Mucosa of descending colon (tissue), 3 donors: ENCODE measurements around the gene ALOX12B. TPM values are rescaled to one million over a fixed set of nuclear protein-coding genes. Genes with fewer than 3 reads are reported as not detected.

Experiments
- ATAC-seq: fragments of 200-7000 bp; cut with Tn5 transposase; one replicate; pipeline ENCODE4 v1.9.1; 2020; ENCODE audit warnings: mild to moderate bottlenecking, moderate library complexity
- DNase-seq, 3 donors: peaks; one replicate each; pipeline ENCODE4 v3.0.0-alpha.2; 2020
- H3K36me3 ChIP-seq: fragments of 200-600 bp; one replicate; pipeline ENCODE4 v1.8.0; 2021; ENCODE audit warnings: low read depth, mild to moderate bottlenecking
- H3K4me1 ChIP-seq: fragments of 200-600 bp; one replicate; pipeline ENCODE4 v1.8.0; 2021; ENCODE audit warnings: low read depth, mild to moderate bottlenecking
- H3K4me3 ChIP-seq: fragments of 200-600 bp; one replicate; pipeline ENCODE4 v1.8.0; 2021; ENCODE audit warnings: mild to moderate bottlenecking
- H3K9me3 ChIP-seq: fragments of 200-600 bp; one replicate; pipeline ENCODE4 v1.8.0; 2021; ENCODE audit warnings: mild to moderate bottlenecking
- intact Hi-C, 2 donors: fragments of 100-400 bp; cut with DNase I in 1 of 2; cut with micrococcal nuclease in 1 of 2; formaldehyde crosslinking; loops; one replicate each; pipeline versions ENCODE4 v1.11.0 to v1.11.1; 2022; cut with DNase I, micrococcal nuclease
- total RNA-seq, 3 donors: library from RNA; stranded (reverse); fragmentation: NEBNext Ultra II Directional in 2 of 3; extraction: Animal tissue kit (Norgen Biotek cat#: 25700) in 2 of 3; gene quantifications; one replicate each; pipeline versions ENCODE4 v1.2.1 to v1.2.4, GENCODE V29; 2021 to 2023
- TF ChIP-seq, protein P1 (sequence below): fragments of 200-600 bp; IDR thresholded peaks from one replicate; pipeline ENCODE4 v1.8.0; 2022; ENCODE audit warnings: antibody characterized with exemption, mild to moderate bottlenecking
- donor health status: DM: no; HTN: no; CAD: no; lungs with moderate emphysema.
- donor health status: DM: no; HTN: no; CAD: no.
- donor health status: DM: no; HTN: yes; CAD: no.

ALOX12B gene
- total RNA-seq, 3 donors from 2014 or later: 0.25 to 0.65 (median 0.49) TPM

DNA sequence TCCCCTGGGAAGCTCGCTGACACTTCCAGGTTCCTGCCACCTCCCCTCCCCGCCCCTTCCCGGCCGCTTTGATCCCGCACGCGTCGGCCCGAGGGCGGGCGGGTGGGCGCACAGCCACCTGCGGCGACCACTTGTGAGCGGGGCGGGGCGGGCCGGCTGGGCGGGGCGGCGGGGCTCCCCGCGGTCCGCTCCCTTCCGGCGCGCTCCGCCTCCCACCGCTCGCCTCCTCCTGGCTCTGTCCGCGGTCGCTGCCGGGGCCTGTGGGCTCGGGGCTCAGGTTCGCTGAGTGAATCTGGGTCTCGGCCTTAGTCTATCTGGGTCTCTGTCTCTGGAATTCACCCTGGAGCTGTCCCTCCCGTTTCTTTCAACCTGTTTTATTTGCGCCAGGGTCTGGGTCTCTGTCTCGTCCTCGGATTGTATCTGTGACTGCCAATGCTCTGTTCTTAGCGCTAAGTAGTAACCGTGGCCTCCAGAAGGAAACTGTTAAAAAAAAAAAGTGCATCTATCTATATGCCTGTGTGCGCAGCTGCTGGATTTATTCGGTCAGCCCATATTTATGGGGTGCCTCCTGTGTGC lies 39.1 kb upstream of the ALOX12B start:
- intact Hi-C loops: no loop called here
- TF ChIP-seq, protein P1, sequence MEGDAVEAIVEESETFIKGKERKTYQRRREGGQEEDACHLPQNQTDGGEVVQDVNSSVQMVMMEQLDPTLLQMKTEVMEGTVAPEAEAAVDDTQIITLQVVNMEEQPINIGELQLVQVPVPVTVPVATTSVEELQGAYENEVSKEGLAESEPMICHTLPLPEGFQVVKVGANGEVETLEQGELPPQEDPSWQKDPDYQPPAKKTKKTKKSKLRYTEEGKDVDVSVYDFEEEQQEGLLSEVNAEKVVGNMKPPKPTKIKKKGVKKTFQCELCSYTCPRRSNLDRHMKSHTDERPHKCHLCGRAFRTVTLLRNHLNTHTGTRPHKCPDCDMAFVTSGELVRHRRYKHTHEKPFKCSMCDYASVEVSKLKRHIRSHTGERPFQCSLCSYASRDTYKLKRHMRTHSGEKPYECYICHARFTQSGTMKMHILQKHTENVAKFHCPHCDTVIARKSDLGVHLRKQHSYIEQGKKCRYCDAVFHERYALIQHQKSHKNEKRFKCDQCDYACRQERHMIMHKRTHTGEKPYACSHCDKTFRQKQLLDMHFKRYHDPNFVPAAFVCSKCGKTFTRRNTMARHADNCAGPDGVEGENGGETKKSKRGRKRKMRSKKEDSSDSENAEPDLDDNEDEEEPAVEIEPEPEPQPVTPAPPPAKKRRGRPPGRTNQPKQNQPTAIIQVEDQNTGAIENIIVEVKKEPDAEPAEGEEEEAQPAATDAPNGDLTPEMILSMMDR: no peak
- ATAC-seq: peak; percentile 54
- no peaks in the 10 kb centered on the region for H3K36me3 ChIP-seq
- H3K4me1 ChIP-seq: peaks cover 49% of the 10 kb centered on the region
- DNase-seq: peak; percentile 59 to 71 (median 64)
- peak overlapping the region; percentile 7 for H3K4me3 ChIP-seq
- no peaks in the 10 kb centered on the region for H3K9me3 ChIP-seq

DNA sequence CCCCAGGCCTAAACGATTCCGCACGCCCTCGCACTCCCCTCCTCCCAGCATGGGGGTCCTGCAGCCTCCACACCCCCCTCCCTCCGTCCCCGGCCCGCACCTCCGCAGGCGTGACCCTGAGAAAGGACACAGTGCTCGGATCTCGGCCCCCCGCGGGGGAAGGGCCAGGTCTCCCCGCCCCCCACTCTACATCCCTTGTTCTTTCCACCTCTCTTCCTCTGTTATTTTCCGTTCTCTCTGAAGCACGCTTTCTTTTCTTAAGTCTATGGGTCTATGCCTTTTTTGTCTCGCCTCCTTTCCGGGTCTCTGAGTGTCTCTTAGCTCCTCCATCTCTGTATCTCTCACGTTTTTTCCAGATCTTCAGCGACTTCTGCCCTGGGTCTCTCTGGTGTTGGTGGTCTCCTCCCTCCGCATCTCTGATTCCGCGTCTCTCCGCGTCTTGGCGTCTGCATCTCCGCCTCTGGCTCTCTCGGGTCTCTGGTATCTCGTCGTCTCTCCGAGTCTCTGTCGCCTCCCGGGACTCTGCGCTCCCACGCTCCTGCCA lies 38.5 kb upstream of the ALOX12B start:
- Histone ChIP-seq H3K4me1 (peaks cover 54% of the 10 kb centered on the region), H3K9me3 (no peaks in the 10 kb centered on the region), H3K4me3 (peak overlapping the region; percentile 7), H3K36me3 (no peaks in the 10 kb centered on the region)
- TF ChIP-seq, protein P1: no peak
- peak; percentile 42 to 68 (median 63) for DNase-seq
- intact Hi-C loops: no loop called here
- no peak for ATAC-seq

DNA sequence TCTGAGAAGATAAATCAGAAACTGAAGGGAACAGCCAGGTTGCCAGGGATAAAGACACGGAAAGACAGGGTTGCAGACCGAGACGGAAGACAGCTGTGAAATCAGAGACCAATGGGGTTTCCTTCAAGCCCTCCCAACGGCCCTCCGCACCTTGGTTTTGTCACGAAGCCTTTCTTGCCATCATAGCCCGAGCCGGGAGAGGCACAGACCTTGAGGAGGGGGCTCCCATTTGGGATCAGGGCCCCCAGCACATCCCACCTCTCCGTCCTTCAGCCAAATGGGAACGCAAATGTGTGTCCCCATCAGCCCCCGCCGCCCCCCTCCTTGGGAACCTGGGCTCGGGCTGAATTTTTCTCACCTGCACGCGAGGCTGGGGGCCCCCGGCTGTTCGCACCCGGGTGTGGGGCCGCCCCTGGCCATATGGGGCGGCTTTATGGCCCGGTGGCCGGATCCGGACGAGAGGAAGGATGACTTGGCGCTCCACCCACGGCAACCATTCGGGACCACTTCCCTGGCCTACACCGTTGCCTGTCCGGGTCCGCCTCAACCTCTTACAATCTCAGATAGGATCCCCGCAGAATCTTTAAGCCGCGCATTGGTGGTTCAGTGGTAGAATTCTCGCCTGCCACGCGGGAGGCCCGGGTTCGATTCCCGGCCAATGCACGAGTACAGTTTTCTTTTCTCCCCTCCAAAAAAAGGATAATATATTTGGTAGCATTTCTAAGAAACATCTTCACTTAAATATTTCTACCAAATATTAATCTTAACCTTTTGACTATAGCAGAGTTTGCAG lies 37.8 kb upstream of the ALOX12B start:
- no peaks in the 10 kb centered on the region for H3K9me3 ChIP-seq
- no peaks in the 10 kb centered on the region for H3K36me3 ChIP-seq
- H3K4me3 ChIP-seq: no peak overlapping the region
- TF ChIP-seq, protein P1: no peak
- intact Hi-C loops: no loop called here
- peaks cover 61% of the 10 kb centered on the region for H3K4me1 ChIP-seq
- DNase-seq (peak; percentile 80 to 87 (median 86)), ATAC-seq (peak; percentile 39)

DNA sequence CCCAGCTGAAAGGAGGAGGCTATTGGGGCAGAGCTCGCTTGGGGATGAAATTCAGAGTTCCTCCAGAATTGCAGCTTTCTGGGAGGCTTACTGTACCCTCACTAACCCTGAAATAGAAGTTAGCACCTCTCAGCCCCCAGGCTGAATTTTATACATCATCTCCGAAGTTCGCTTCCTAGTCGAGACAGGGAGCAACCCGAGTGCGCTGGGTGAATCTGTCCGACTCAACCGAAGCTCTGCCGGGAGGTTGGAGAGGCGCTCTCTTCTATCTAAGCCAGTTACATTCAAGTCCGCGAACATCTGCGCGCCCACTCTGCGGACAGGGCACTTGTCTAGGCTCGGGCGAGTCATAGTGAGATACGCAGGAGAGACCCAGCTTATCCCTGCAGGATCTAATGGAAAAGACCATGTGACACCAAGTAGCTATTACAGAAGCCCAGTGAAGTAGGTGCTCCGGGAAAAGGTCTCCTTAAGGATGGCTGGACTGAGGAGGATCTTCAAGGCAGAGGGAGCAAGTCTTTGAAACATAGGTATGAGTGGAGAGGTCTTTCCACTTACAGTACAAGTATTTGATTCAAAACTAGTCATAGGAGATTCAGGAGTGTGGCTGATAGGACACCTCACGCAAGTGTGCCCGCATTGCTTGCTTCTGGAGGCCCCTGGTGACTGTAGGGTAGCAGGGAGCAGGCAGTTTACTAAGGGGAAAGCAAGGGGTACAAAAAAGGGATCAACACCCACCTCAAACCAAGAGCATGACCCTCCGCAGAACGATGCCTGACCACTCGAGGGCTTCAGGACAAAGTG lies 37.0 kb upstream of the ALOX12B start:
- ATAC-seq: no peak
- H3K4me1 ChIP-seq: peaks cover 62% of the 10 kb centered on the region
- intact Hi-C loops: no loop called here

More for the DNA sequence above, 37.0 kb upstream of the ALOX12B start:
- TF ChIP-seq, protein P1: no peak
- peak in 1 of 3 donors; percentile 27 for DNase-seq
- Histone ChIP-seq H3K4me3 (no peak overlapping the region), H3K36me3 (no peaks in the 10 kb centered on the region), H3K9me3 (no peaks in the 10 kb centered on the region)
